Measurements from ENCODE around the gene CNOT11. TPM values are rescaled to one million over a fixed set of nuclear protein-coding genes. Genes with fewer than 3 reads are reported as not detected.

The CNOT11 gene
- total RNA-seq, 2 donors from 2014 or later = 41.0 to 41.4 TPM

DNA sequence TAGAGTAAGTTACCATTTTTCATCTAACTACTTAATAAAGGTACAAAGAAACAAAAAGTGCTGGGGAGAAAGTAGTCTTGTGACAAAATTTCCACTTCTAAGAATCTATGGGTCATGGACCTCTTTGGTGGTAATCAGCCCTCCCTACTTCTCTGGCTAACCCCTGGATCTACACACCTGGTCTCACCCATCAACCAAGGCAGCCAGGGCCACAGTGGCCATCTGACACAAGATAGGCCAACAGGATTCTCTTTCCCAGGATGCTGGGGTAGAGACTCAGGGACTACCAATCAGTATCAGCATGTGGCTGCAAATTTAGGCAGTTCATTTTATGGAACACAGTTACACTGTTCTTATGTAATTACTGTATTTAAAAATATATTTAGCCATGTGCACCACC lies 38.0 kb downstream of the CNOT11 start:
- Histone ChIP-seq H3K27ac (no peak overlapping the region), H3K36me3 (peaks cover 0 to 4% of the 10 kb centered on the region in 2 donors), H3K4me1 (replicated peaks) (no peaks in the 10 kb centered on the region), H3K4me3 (no peak overlapping the region), H3K9me3 (no peaks in the 10 kb centered on the region), H3K27me3 (replicated peaks; ENCODE audit: insufficient read depth) (no peaks in the 10 kb centered on the region)
- TF ChIP-seq POLR2A (IDR thresholded peaks at IDR 0.05) = no peak
- TF ChIP-seq POLR2AphosphoS5 (IDR thresholded peaks at IDR 0.05) = no peak
- TF ChIP-seq, protein P1, sequence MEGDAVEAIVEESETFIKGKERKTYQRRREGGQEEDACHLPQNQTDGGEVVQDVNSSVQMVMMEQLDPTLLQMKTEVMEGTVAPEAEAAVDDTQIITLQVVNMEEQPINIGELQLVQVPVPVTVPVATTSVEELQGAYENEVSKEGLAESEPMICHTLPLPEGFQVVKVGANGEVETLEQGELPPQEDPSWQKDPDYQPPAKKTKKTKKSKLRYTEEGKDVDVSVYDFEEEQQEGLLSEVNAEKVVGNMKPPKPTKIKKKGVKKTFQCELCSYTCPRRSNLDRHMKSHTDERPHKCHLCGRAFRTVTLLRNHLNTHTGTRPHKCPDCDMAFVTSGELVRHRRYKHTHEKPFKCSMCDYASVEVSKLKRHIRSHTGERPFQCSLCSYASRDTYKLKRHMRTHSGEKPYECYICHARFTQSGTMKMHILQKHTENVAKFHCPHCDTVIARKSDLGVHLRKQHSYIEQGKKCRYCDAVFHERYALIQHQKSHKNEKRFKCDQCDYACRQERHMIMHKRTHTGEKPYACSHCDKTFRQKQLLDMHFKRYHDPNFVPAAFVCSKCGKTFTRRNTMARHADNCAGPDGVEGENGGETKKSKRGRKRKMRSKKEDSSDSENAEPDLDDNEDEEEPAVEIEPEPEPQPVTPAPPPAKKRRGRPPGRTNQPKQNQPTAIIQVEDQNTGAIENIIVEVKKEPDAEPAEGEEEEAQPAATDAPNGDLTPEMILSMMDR (IDR thresholded peaks at IDR 0.05) = no peak
- intact Hi-C loops (cut with DNase I) = no loop called here
- DNase-seq (ENCODE audit: low spot score) = no peak

DNA sequence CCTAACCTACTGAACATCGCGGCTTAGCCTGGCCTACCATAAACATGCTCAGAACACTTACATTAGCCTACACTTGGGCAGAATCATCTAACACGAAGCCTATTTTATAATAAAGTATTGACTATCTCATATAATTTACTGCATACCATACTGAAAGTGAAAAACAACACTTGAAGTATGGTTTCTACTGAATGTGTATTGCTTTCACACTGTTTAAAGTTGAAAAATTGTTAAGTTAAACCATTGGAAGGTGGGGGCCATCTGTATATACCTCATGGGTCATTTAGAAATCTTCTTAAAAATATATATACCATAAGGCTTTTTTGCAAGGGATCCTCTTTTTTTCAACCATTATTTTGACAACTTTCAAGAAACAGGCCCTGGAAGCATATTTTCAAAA lies 39.3 kb downstream of the CNOT11 start:
- Histone ChIP-seq H3K4me3 (no peak overlapping the region), H3K27me3 (replicated peaks; ENCODE audit: insufficient read depth) (no peaks in the 10 kb centered on the region), H3K4me1 (replicated peaks) (no peaks in the 10 kb centered on the region), H3K9me3 (no peaks in the 10 kb centered on the region), H3K27ac (no peak overlapping the region), H3K36me3 (peaks cover 0 to 4% of the 10 kb centered on the region in 2 donors)
- no peak for DNase-seq (ENCODE audit: low spot score)
- intact Hi-C loops (cut with DNase I) = no loop called here
- TF ChIP-seq POLR2A (IDR thresholded peaks at IDR 0.05) (no peak), POLR2AphosphoS5 (IDR thresholded peaks at IDR 0.05) (no peak)
- TF ChIP-seq, protein P1 (IDR thresholded peaks at IDR 0.05) = no peak
- WGBS = 95% methylated on average over 3 of the region's 3 CpGs

DNA sequence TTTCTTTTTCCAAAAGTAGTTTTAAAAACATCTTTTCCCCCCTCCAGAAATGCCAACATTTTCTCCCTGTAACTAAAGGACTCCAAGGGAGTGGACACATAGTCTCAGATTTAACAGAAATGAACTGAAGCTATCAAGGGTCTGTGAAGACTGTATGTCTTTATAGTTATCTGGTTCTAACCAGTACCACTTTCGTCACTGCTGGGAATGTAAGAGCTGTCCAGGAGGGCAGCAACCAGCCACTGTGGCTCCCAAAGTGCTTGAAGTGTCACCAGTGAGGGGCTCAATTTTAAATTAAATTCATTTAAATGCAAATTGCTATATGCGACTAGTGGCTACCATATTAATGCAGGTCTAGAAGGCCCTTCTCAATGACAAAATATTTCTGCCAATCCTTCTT lies 40.9 kb downstream of the CNOT11 start:
- Histone ChIP-seq H3K4me1 (replicated peaks) (no peaks in the 10 kb centered on the region), H3K9me3 (no peaks in the 10 kb centered on the region), H3K27ac (no peak overlapping the region), H3K4me3 (no peak overlapping the region), H3K36me3 (peaks cover 0 to 4% of the 10 kb centered on the region in 2 donors), H3K27me3 (replicated peaks; ENCODE audit: insufficient read depth) (no peaks in the 10 kb centered on the region)
- intact Hi-C loops (cut with DNase I) = no loop called here
- TF ChIP-seq POLR2AphosphoS5 (IDR thresholded peaks at IDR 0.05) (no peak), POLR2A (IDR thresholded peaks at IDR 0.05) (no peak)
- TF ChIP-seq, protein P1 (IDR thresholded peaks at IDR 0.05) = no peak
- 81% methylated on average over 2 of the region's 2 CpGs for WGBS
- no peak for DNase-seq (ENCODE audit: low spot score)

DNA sequence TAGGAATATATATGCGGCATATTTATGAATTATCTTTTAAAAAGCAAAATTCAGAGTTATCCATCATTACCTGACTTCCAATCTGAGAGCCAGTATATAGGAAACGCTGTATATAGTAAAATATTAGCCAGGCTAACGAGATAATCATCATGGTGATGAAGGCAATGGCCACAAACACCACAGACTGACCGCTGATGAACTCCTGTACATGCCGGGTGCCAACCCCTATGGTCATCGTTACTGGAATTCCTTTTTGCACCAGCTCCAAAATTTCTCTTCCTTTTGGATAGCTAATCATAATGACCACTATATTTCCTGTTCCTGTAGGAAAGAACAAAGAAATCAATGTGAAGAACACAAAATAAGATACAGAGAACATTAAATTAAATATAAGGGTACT lies 42.2 kb downstream of the CNOT11 start:
- H3K4me1 ChIP-seq (replicated peaks) = no peaks in the 10 kb centered on the region
- DNase-seq (ENCODE audit: low spot score) = no peak
- no peaks in the 10 kb centered on the region for H3K27me3 ChIP-seq (replicated peaks; ENCODE audit: insufficient read depth)
- intact Hi-C loops (cut with DNase I) = no loop called here
- TF ChIP-seq, protein P1 (IDR thresholded peaks at IDR 0.05) = no peak
- TF ChIP-seq POLR2AphosphoS5 (IDR thresholded peaks at IDR 0.05) = no peak
- TF ChIP-seq POLR2A (IDR thresholded peaks at IDR 0.05) = no peak
- peaks cover 0 to 4% of the 10 kb centered on the region in 2 donors for H3K36me3 ChIP-seq
- H3K4me3 ChIP-seq = no peak overlapping the region
- no peaks in the 10 kb centered on the region for H3K9me3 ChIP-seq
- 92% methylated on average over 6 of the region's 6 CpGs for WGBS
- H3K27ac ChIP-seq = no peak overlapping the region

DNA sequence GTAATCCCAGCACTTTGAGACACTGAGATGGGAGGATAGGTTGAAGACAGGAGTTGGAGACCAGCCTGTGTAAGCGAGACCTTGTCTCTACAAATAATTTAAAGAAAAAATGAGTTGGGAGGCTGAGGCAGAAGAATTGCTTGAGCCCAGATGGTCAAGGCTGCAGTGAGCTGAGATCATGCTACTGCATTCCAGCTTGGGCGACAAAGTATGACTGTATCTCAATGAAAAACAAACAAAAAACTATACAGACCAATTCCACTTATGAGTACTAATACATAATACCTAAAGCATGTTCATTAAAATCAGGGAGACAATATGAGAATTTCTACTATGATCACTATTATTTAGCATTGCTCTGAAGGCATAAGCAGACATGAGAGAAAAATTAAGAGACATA lies 43.2 kb downstream of the CNOT11 start:
- Histone ChIP-seq H3K27me3 (replicated peaks; ENCODE audit: insufficient read depth) (no peaks in the 10 kb centered on the region), H3K27ac (no peak overlapping the region), H3K4me1 (replicated peaks) (no peaks in the 10 kb centered on the region), H3K4me3 (no peak overlapping the region), H3K36me3 (peaks cover 0 to 4% of the 10 kb centered on the region in 2 donors), H3K9me3 (no peaks in the 10 kb centered on the region)
- WGBS = 91% methylated on average over 2 of the region's 2 CpGs
- intact Hi-C loops (cut with DNase I) = no loop called here
- no peak for DNase-seq (ENCODE audit: low spot score)
- TF ChIP-seq, protein P1 (IDR thresholded peaks at IDR 0.05) = no peak
- TF ChIP-seq POLR2AphosphoS5 (IDR thresholded peaks at IDR 0.05) = no peak
- no peak for TF ChIP-seq POLR2A (IDR thresholded peaks at IDR 0.05)
